Peyer's patch (tissue), 4 donors: ENCODE data around the gene PRKCA. TPM values are rescaled to one million over a fixed set of nuclear protein-coding genes. Genes with fewer than 3 reads are reported as not detected.
"Not testable (repeated sequence)": the region's sequence is repeated elsewhere in the genome, so short reads cannot be mapped to it uniquely, and the experiment has no call there.

Experiments used
- DNase-seq, 3 donors: peaks; one replicate each; pipeline ENCODE4 v3.0.0-alpha.2; 2017 to 2019
- H3K27ac ChIP-seq, 4 donors: fragments of 200-600 bp; sonication (generic); one replicate each; pipeline ENCODE4 v1.5.1; 2016 to 2019
- H3K27me3 ChIP-seq, 2 donors: fragments of 200-600 bp; sonication (generic); one replicate each; pipeline ENCODE4 v1.5.1; 2019
- H3K36me3 ChIP-seq, 3 donors: fragments of 200-600 bp; sonication (generic); one replicate each; pipeline ENCODE4 v1.5.1; 2016 to 2019
- H3K4me1 ChIP-seq, 4 donors: fragments of 200-600 bp; sonication (generic); one replicate each; pipeline ENCODE4 v1.5.1; 2016 to 2019
- H3K4me3 ChIP-seq, 4 donors: fragments of 200-600 bp; sonication (generic); 1 replicate in 3 of 4; 2 replicates in 1 of 4; pipeline ENCODE4 v1.5.1; 2016 to 2019; ENCODE audit warnings: mild to moderate bottlenecking in 1 of 4
- H3K9me3 ChIP-seq, 4 donors: fragments of 200-600 bp; sonication (generic); one replicate each; pipeline ENCODE4 v1.5.1; 2016 to 2019; ENCODE audit warnings: mild to moderate bottlenecking in 1 of 4
- POLR2A ChIP-seq, 2 donors: fragments of 450-650 bp; IDR thresholded peaks; one replicate each; pipeline ENCODE4 v1.5.1; 2017; ENCODE audit warnings: antibody characterized with exemption in 2 of 2, mild to moderate bottlenecking in 2 of 2, moderate library complexity in 2 of 2
- total RNA-seq, 4 donors: library from RNA; depleted of rRNA; stranded (reverse); fragments of >200 nt; gene quantifications; one replicate each; pipeline ENCODE4 v1.1.0, GENCODE V29; 2016
- TF ChIP-seq, protein P1 (sequence below), 6 experiments: fragments of 450-650 bp in 4 of 6; fragments of 200-600 bp in 2 of 6; sonication (generic) in 1 of 6; IDR thresholded peaks; one replicate each; pipeline ENCODE4 v1.5.1; 2017 to 2019; ENCODE audit warnings: antibody characterized with exemption in 6 of 6, mild to moderate bottlenecking in 3 of 6, moderate library complexity in 1 of 6

PRKCA gene
- total RNA-seq, 4 donors from 2014 or later, result 32.2 to 47.0 (median 43.5) TPM

GRCh38 chr17:66290101-66290722, 12.2 kb upstream of the PRKCA start:
- Histone ChIP-seq H3K4me1 (peaks cover 0 to 9% (median 0%) of the 10 kb centered on the region in 4 donors), H3K9me3 (no peaks in the 10 kb centered on the region), H3K27ac (no peak overlapping the region), H3K4me3 (no peak overlapping the region), H3K36me3 (no peaks in the 10 kb centered on the region), H3K27me3 (no peaks in the 10 kb centered on the region)
- no peak for TF ChIP-seq POLR2A (IDR thresholded peaks at IDR 0.05)
- TF ChIP-seq, protein P1, sequence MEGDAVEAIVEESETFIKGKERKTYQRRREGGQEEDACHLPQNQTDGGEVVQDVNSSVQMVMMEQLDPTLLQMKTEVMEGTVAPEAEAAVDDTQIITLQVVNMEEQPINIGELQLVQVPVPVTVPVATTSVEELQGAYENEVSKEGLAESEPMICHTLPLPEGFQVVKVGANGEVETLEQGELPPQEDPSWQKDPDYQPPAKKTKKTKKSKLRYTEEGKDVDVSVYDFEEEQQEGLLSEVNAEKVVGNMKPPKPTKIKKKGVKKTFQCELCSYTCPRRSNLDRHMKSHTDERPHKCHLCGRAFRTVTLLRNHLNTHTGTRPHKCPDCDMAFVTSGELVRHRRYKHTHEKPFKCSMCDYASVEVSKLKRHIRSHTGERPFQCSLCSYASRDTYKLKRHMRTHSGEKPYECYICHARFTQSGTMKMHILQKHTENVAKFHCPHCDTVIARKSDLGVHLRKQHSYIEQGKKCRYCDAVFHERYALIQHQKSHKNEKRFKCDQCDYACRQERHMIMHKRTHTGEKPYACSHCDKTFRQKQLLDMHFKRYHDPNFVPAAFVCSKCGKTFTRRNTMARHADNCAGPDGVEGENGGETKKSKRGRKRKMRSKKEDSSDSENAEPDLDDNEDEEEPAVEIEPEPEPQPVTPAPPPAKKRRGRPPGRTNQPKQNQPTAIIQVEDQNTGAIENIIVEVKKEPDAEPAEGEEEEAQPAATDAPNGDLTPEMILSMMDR (IDR thresholded peaks at IDR 0.05), result peak in 1 of 6 experiments; percentile 13
- no peak for DNase-seq

DNA sequence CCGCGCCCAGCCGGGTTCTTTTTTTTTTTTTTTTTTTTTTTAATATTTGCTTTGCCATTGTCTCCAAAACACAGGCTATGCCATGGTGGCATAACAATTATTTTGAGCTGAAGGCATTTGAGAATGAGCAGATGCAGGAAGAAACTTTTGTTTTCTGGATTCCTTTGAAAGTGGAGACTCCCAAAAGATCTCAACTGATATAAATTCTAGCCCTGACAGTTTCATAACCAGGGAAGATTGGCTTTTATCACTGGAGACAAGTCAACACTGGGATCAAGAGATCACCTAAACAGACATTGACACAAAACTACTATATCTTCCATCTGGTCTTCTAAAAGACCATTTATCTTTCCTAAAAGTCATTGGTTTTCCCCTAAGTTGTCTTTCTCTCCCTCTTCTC, 10.1 kb upstream of the PRKCA start:
- H3K27me3 ChIP-seq, result no peaks in the 10 kb centered on the region
- no peak overlapping the region for H3K27ac ChIP-seq
- DNase-seq, result no peak
- H3K9me3 ChIP-seq, result no peaks in the 10 kb centered on the region
- H3K4me3 ChIP-seq, result no peak overlapping the region
- peaks cover 0 to 9% (median 0%) of the 10 kb centered on the region in 4 donors for H3K4me1 ChIP-seq
- H3K36me3 ChIP-seq, result no peaks in the 10 kb centered on the region
- TF ChIP-seq POLR2A (IDR thresholded peaks at IDR 0.05), result no peak

- Histone ChIP-seq H3K9me3 (no peaks in the 10 kb centered on the region), H3K27ac (no peak overlapping the region), H3K4me1 (peaks cover 0 to 2% (median under 1%) of the 10 kb centered on the region in 4 donors), H3K4me3 (no peak overlapping the region), H3K36me3 (no peaks in the 10 kb centered on the region), H3K27me3 (no peaks in the 10 kb centered on the region)
- no peak for TF ChIP-seq POLR2A (IDR thresholded peaks at IDR 0.05)
- TF ChIP-seq, protein P1 (IDR thresholded peaks at IDR 0.05), result peak in 3 of 6 experiments; percentile 36 to 46 (median 45)
- DNase-seq, result no peak
Observed at GRCh38 chr17:66296289-66296725, 6.1 kb upstream of the PRKCA start.

DNA sequence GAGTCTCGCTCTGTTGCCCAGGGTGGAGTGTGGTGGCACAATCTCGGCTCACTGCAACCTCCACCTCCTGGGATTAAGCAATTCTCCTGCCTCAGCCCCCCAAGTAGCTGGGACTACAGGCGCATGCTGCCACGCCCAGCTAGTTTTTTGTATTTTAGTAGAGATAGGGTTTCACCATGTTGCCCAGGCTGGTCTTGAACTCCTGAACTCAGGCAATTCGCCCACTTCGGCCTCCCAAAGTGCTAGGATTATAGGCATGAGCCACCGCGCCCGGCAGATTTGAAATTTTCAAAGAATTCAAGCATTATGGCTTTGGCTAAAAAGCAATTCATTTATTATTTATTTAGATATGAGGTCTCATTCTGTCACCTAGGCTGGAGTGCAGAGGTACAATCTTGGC, 5.0 kb upstream of the PRKCA start:
- not testable (repeated sequence) for H3K9me3 ChIP-seq, H3K27ac ChIP-seq, H3K27me3 ChIP-seq, H3K4me3 ChIP-seq, H3K36me3 ChIP-seq, DNase-seq, H3K4me1 ChIP-seq

DNA sequence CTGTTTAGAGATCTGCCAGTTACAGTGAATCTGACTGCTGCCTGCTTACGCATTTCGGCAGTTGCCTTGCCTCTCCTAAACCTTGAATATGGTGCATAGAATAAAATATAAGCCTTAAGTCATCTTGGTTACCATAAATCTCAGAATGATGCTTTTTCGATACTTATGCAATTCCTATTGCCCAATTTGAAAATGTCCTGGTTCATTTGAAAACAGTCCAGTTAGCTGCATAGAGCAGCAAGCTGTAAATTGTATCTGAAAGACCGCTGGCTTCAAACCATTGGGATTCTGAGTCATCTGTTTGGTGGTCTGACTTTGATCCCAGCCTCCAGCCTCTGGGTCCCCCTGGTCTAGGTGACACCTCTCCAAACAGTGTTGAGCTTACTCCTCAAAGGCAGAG, 2.7 kb upstream of the PRKCA start:
- TF ChIP-seq, protein P1 (IDR thresholded peaks at IDR 0.05), result no peak
- TF ChIP-seq POLR2A (IDR thresholded peaks at IDR 0.05), result no peak
- Histone ChIP-seq H3K4me1 (peaks cover 0 to 13% (median 2%) of the 10 kb centered on the region in 4 donors), H3K36me3 (no peaks in the 10 kb centered on the region), H3K9me3 (no peaks in the 10 kb centered on the region), H3K27ac (no peak overlapping the region), H3K27me3 (no peaks in the 10 kb centered on the region), H3K4me3 (no peak overlapping the region)
- DNase-seq, result no peak

DNA sequence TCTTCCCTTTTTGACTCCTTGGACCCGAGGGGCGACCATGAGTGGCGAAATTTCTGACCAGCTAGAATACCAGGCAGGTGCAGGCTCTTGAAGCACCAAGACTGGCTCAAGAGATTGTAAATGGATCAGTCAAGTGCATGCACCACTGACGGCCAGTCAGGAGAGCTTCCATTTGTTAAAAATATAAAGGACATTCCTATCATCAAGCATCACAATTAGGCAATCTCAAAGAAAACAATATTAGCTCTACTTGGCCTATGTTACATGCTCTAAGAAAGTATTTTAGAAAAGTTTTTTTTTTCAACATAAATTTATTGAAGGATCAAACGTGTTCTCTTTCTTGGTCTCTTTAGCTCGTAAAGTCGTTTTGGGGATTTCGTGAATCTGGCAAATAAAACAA, 1.5 kb upstream of the PRKCA start:
- Histone ChIP-seq H3K9me3 (no peaks in the 10 kb centered on the region), H3K36me3 (no peaks in the 10 kb centered on the region), H3K4me1 (peaks cover 0 to 21% (median 2%) of the 10 kb centered on the region in 4 donors), H3K4me3 (no peak overlapping the region), H3K27ac (no peak overlapping the region), H3K27me3 (no peaks in the 10 kb centered on the region)
- TF ChIP-seq POLR2A (IDR thresholded peaks at IDR 0.05), result no peak
- TF ChIP-seq, protein P1 (IDR thresholded peaks at IDR 0.05), result no peak
- no peak for DNase-seq
